Upper lobe of left lung (tissue), 4 donors: ENCODE data around the gene HPCAL1.

Experiments used
- POLR2A ChIP-seq, 4 donors: fragments of 450-650 bp; IDR thresholded peaks; one replicate each; pipeline ENCODE4 v1.5.1; 2016 to 2017; ENCODE audit warnings: antibody characterized with exemption in 4 of 4, mild to moderate bottlenecking in 2 of 4
- POLR2AphosphoS5 ChIP-seq, 2 donors: sonication (generic); formaldehyde crosslinking; IDR thresholded peaks; one replicate each; pipeline ENCODE4 v1.5.1; 2017; ENCODE audit warnings: antibody characterized with exemption in 2 of 2
- TF ChIP-seq, protein P1 (sequence below), 6 experiments: fragments of 450-650 bp in 4 of 6; fragments of 200-600 bp in 2 of 6; sonication (generic) in 2 of 6; IDR thresholded peaks; one replicate each; pipeline ENCODE4 v1.5.1; 2016 to 2019; ENCODE audit warnings: antibody characterized with exemption in 6 of 6

DNA sequence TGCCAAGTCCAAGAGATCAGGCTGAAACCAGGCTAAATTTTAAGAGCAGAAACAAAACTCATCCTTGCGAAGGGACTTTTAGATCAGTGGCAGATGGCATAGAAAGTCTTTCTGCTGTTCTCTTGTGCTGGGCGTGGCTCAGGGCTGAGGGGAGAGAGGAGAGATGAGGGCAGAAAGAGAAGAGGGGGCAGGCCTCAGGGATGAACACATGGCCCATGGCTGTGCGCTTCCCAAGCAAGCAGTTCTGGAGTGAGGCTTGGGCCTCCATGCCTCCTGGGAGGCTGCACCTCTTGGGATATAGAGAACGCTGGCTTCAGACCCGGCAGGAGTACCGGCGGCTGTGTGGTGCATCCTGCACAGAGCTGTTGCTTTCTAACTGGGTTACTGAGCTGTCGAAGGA, 41.0 kb downstream of the HPCAL1 start:
- TF ChIP-seq POLR2AphosphoS5 (IDR thresholded peaks at IDR 0.05) (no peak), POLR2A (IDR thresholded peaks at IDR 0.05) (no peak)
- TF ChIP-seq, protein P1, sequence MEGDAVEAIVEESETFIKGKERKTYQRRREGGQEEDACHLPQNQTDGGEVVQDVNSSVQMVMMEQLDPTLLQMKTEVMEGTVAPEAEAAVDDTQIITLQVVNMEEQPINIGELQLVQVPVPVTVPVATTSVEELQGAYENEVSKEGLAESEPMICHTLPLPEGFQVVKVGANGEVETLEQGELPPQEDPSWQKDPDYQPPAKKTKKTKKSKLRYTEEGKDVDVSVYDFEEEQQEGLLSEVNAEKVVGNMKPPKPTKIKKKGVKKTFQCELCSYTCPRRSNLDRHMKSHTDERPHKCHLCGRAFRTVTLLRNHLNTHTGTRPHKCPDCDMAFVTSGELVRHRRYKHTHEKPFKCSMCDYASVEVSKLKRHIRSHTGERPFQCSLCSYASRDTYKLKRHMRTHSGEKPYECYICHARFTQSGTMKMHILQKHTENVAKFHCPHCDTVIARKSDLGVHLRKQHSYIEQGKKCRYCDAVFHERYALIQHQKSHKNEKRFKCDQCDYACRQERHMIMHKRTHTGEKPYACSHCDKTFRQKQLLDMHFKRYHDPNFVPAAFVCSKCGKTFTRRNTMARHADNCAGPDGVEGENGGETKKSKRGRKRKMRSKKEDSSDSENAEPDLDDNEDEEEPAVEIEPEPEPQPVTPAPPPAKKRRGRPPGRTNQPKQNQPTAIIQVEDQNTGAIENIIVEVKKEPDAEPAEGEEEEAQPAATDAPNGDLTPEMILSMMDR (IDR thresholded peaks at IDR 0.05) = no peak
